Epithelial cell of esophagus (primary cell): ENCODE measurements around the gene ZFYVE1.

Source experiments
- DNase-seq: peaks from one replicate; pipeline ENCODE4 v3.0.0; 2010; ENCODE audit warnings: low read depth
- H3K4me3 ChIP-seq: 2 replicates; pipeline ENCODE4 v1.5.1; 2011; ENCODE audit warnings: mild to moderate bottlenecking, low read length, control low read depth
- CTCF ChIP-seq: IDR thresholded peaks from 2 replicates; pipeline ENCODE4 v1.5.1; 2011; ENCODE audit warnings: low read depth, mild to moderate bottlenecking, low read length, control low read depth, inconsistent platforms; ENCODE audit not compliant: insufficient read depth; ENCODE audit errors: missing control alignments

The ZFYVE1 gene

GRCh38 chr14:72921396-72921795 lies 105.5 kb downstream of the ZFYVE1 start:
- TF ChIP-seq CTCF, result no peak
- DNase-seq, result no peak
- H3K4me3 ChIP-seq, result no peak overlapping the region

DNA sequence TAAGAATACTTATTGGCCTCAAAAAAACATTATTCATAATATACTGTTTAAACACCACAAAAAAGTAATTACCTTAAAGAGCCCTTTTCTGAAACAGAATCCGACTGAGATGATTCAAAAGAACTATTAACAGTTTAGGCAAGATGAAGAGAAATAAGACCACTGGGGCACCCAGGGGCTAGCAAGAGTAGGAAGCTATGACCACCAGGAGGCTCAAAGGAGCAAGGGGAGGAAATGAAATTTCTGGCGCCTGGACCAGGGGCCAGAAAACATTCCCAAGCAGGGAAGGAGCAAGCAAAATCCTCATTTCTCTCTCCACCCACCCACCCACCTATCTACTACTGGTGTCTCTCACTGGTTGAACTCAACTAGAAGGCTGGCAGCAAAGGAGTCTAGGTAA lies 106.9 kb downstream of the ZFYVE1 start:
- TF ChIP-seq CTCF, result no peak
- no peak overlapping the region for H3K4me3 ChIP-seq
- DNase-seq, result no peak
